H9 (cell line): Measurements from ENCODE around the gene FAM81A. TPM values are rescaled to one million over a fixed set of nuclear protein-coding genes. Genes with fewer than 3 reads are reported as not detected.

Experiments used
- DNase-seq: peaks from one replicate; pipeline ENCODE4 v3.0.0-alpha.2; 2017
- H2AFZ ChIP-seq: one replicate; pipeline ENCODE4 v1.6.1; 2013; ENCODE audit warnings: mild to moderate bottlenecking, low read length, control low read depth, moderate library complexity
- H2AK5ac ChIP-seq: 2 replicates; pipeline ENCODE4 v1.6.1; 2013; ENCODE audit warnings: low read length, control low read depth, mixed read lengths; ENCODE audit not compliant: insufficient read length
- H2BK120ac ChIP-seq: one replicate; pipeline ENCODE4 v1.6.1; 2013; ENCODE audit warnings: low read depth, mild to moderate bottlenecking, low read length, control low read depth, inconsistent platforms; ENCODE audit not compliant: poor library complexity, severe bottlenecking
- H2BK12ac ChIP-seq: 2 replicates; pipeline ENCODE4 v1.6.1; 2013; ENCODE audit warnings: low read length, control low read depth, mixed read lengths, low read depth; ENCODE audit not compliant: insufficient read length
- H2BK15ac ChIP-seq: 2 replicates; pipeline ENCODE4 v1.6.1; 2013; ENCODE audit warnings: low read depth, low read length, control low read depth
- H2BK20ac ChIP-seq: one replicate; pipeline ENCODE4 v1.6.1; 2013; ENCODE audit warnings: low read depth, mild to moderate bottlenecking, low read length, control low read depth, inconsistent platforms; ENCODE audit not compliant: poor library complexity, severe bottlenecking
- H2BK5ac ChIP-seq: 2 replicates; pipeline ENCODE4 v1.6.1; 2013; ENCODE audit warnings: low read length, control low read depth, mixed read lengths; ENCODE audit not compliant: insufficient read length
- H3K14ac ChIP-seq: 2 replicates; pipeline ENCODE4 v1.6.1; 2013; ENCODE audit warnings: low read length, control low read depth; ENCODE audit not compliant: insufficient read depth
- H3K18ac ChIP-seq: 2 replicates; pipeline ENCODE4 v1.6.1; 2013; ENCODE audit warnings: low read depth, mild to moderate bottlenecking, mixed read lengths, low read length, control low read depth; ENCODE audit not compliant: insufficient read length
- H3K23ac ChIP-seq: 2 replicates; pipeline ENCODE4 v1.6.1; 2013; ENCODE audit warnings: low read length, control low read depth, mixed read lengths, low read depth; ENCODE audit not compliant: insufficient read length
- H3K23me2 ChIP-seq: 2 replicates; pipeline ENCODE4 v1.6.1; 2013; ENCODE audit warnings: low read depth, mild to moderate bottlenecking, mixed read lengths, low read length, control low read depth; ENCODE audit not compliant: insufficient read length, poor library complexity, severe bottlenecking
- H3K27ac ChIP-seq: 2 replicates; pipeline ENCODE4 v1.5.1; 2013; ENCODE audit warnings: low read length, control low read depth, mixed read lengths, low read depth; ENCODE audit not compliant: insufficient read length
- H3K27me3 ChIP-seq: 2 replicates; pipeline ENCODE4 v1.6.1; 2013; ENCODE audit warnings: low read length, control low read depth, inconsistent platforms; ENCODE audit not compliant: insufficient read depth
- H3K4ac ChIP-seq: 2 replicates; pipeline ENCODE4 v1.6.1; 2013; ENCODE audit warnings: low read depth, mild to moderate bottlenecking, control low read depth, inconsistent platforms, low read length, moderate library complexity
- H3K4me1 ChIP-seq: 2 replicates; pipeline ENCODE4 v1.6.1; 2013; ENCODE audit warnings: low read length, control low read depth, inconsistent platforms; ENCODE audit not compliant: insufficient read depth
- H3K4me2 ChIP-seq: 2 replicates; pipeline ENCODE4 v1.6.1; 2013; ENCODE audit warnings: low read length, control low read depth, mixed read lengths; ENCODE audit not compliant: insufficient read length, insufficient read depth
- H3K56ac ChIP-seq: 2 replicates; pipeline ENCODE4 v1.6.1; 2013; ENCODE audit warnings: low read depth, mild to moderate bottlenecking, mixed read lengths, low read length, control low read depth; ENCODE audit not compliant: insufficient read length
- H3K79me1 ChIP-seq: 2 replicates; pipeline ENCODE4 v1.6.1; 2013; ENCODE audit warnings: low read depth, mild to moderate bottlenecking, moderate library complexity, low read length, control low read depth, inconsistent platforms; ENCODE audit not compliant: insufficient read depth, poor library complexity, severe bottlenecking
- H3K79me2 ChIP-seq: 2 replicates; pipeline ENCODE4 v1.6.1; 2013; ENCODE audit warnings: low read length, control low read depth, inconsistent platforms; ENCODE audit not compliant: insufficient read depth
- H3K9ac ChIP-seq: 2 replicates; pipeline ENCODE4 v1.6.1; 2013; ENCODE audit warnings: low read length, control low read depth, mixed read lengths; ENCODE audit not compliant: insufficient read length; ENCODE audit errors: extremely low read depth
- H3K9me3 ChIP-seq: one replicate; pipeline ENCODE4 v1.6.1; 2013; ENCODE audit warnings: low read depth, low read length, inconsistent platforms; ENCODE audit not compliant: control insufficient read depth
- H3T11ph ChIP-seq: one replicate; pipeline ENCODE4 v1.6.1; 2013; ENCODE audit warnings: mild to moderate bottlenecking, low read length, control low read depth, inconsistent platforms
- H4K20me1 ChIP-seq: one replicate; pipeline ENCODE4 v1.6.1; 2013; ENCODE audit not compliant: control insufficient read depth, insufficient read length, insufficient read depth
- H4K5ac ChIP-seq: 2 replicates; pipeline ENCODE4 v1.6.1; 2013; ENCODE audit warnings: low read depth, mild to moderate bottlenecking, mixed read lengths, low read length, control low read depth; ENCODE audit not compliant: insufficient read length
- H4K8ac ChIP-seq: replicated peaks from 2 replicates; pipeline ENCODE4 v1.6.1; 2013; ENCODE audit warnings: low read length, control low read depth, mixed read lengths, low read depth; ENCODE audit not compliant: insufficient read length
- H4K91ac ChIP-seq: 2 replicates; pipeline ENCODE4 v1.6.1; 2013; ENCODE audit warnings: low read depth, mild to moderate bottlenecking, moderate library complexity, mixed read lengths, low read length, control low read depth; ENCODE audit not compliant: insufficient read length
- H3K27ac Mint-ChIP-seq, 3 experiments: 2 replicates in 2 of 3; 3 replicates in 1 of 3; pipeline ENCODE4 v1.8.0; 2020 to 2021; ENCODE audit warnings: mixed read lengths in 3 of 3, mild to moderate bottlenecking in 1 of 3, moderate library complexity in 1 of 3
- H3K27me3 Mint-ChIP-seq: 2 replicates; pipeline ENCODE4 v1.8.0; 2021; ENCODE audit warnings: low read depth, mild to moderate bottlenecking, moderate library complexity, mixed read lengths
- H3K36me3 Mint-ChIP-seq, 3 experiments: 2 replicates in 2 of 3; 3 replicates in 1 of 3; pipeline ENCODE4 v1.8.0; 2020 to 2021; ENCODE audit warnings: low read depth in 3 of 3, mixed read lengths in 3 of 3; ENCODE audit not compliant: insufficient read depth in 1 of 3
- H3K4me1 Mint-ChIP-seq, 2 experiments: 2 replicates each; pipeline ENCODE4 v1.8.0; 2020; ENCODE audit warnings: mixed read lengths in 2 of 2
- H3K4me3 Mint-ChIP-seq, 2 experiments: 2 replicates in 1 of 2; 3 replicates in 1 of 2; pipeline ENCODE4 v1.8.0; 2020 to 2021; ENCODE audit warnings: mild to moderate bottlenecking in 2 of 2, mixed read lengths in 2 of 2, moderate library complexity in 1 of 2
- H3K9me3 Mint-ChIP-seq, 2 experiments: 2 replicates in 1 of 2; 3 replicates in 1 of 2; pipeline ENCODE4 v1.8.0; 2020; ENCODE audit warnings: mild to moderate bottlenecking in 2 of 2, mixed read lengths in 2 of 2, moderate library complexity in 1 of 2
- WGBS: extraction: QIAGEN DNeasy Blood & Tissue Kit; methylation state at CpG from one replicate; pipeline ENCODE4 v1.1.7; 2013; ENCODE audit warnings: missing lambda C conversion rate, low lambda C conversion rate, mixed read lengths; ENCODE audit not compliant: insufficient read length; ENCODE audit errors: extremely low coverage; 5-methylcytosine and 5-hydroxymethylcytosine counted together
- total RNA-seq: library from RNA; stranded (reverse); gene quantifications from 2 replicates; pipeline ENCODE4 v1.2.1, GENCODE V29; 2021
- TF ChIP-seq, protein P1 (sequence below): fragments of 200-600 bp; sonication (generic); conservative IDR thresholded peaks from 3 replicates; pipeline ENCODE4 v1.8.0; 2021; ENCODE audit warnings: antibody characterized with exemption, mild to moderate bottlenecking

Gene FAM81A
- total RNA-seq, 1 experiment from 2014 or later: 1.7 TPM

DNA sequence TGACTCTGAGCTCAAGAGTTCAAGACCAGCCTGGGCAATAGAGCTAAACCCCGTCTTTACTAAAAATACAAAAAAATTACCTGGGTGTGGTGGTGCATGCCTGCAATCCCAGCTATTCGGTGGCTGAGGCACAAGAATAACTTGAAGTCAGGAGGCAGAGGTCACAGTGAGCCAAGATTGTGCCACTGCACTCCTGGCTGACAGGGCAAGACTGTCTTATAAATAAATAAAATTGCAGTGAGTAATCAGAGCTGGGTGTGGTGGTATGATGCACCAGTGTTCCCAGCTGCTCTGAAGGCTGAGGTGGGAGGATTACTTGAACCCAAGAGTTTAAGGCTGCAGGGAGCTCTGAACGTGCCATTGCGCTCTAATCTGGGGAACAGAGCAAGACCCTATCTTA, 117.7 kb downstream of the FAM81A start:
- Histone ChIP-seq H2BK120ac (no peak overlapping the region), H2BK15ac (no peak overlapping the region), H3K18ac (no peak overlapping the region), H4K20me1 (no peaks in the 10 kb centered on the region), H3K27ac (no peak overlapping the region), H3K9me3 (no peaks in the 10 kb centered on the region), H3K79me2 (no peaks in the 10 kb centered on the region), H3K56ac (no peak overlapping the region), H2BK12ac (no peak overlapping the region), H4K91ac (no peak overlapping the region), H3K27me3 (no peaks in the 10 kb centered on the region), H3K9ac (no peak overlapping the region), H3T11ph (no peak overlapping the region), H3K4ac (no peak overlapping the region), H3K4me2 (no peak overlapping the region), H2BK5ac (no peak overlapping the region), H3K79me1 (no peaks in the 10 kb centered on the region), H2BK20ac (no peak overlapping the region), H2AFZ (no peak overlapping the region), H4K5ac (no peak overlapping the region), H3K23ac (no peak overlapping the region), H4K8ac (no peak overlapping the region), H2AK5ac (no peak overlapping the region), H3K4me1 (peaks cover 3% of the 10 kb centered on the region; the same call in 1 of the 2 replicates), H3K14ac (no peak overlapping the region), H3K23me2 (no peaks in the 10 kb centered on the region)
- Mint-ChIP-seq H3K4me3 (no peak overlapping the region), H3K27me3 (peaks cover 63% of the 10 kb centered on the region), H3K4me1 (peaks cover 2% of the 10 kb centered on the region in 2 experiments; a peak in 3 of 4 replicates), H3K36me3 (no peaks in the 10 kb centered on the region), H3K27ac (no peak overlapping the region), H3K9me3 (no peaks in the 10 kb centered on the region; a peak in 2 of 5 replicates)
- DNase-seq: no peak
- WGBS: no CpG with 5 or more reads among the region's 4 CpGs
- TF ChIP-seq, protein P1, sequence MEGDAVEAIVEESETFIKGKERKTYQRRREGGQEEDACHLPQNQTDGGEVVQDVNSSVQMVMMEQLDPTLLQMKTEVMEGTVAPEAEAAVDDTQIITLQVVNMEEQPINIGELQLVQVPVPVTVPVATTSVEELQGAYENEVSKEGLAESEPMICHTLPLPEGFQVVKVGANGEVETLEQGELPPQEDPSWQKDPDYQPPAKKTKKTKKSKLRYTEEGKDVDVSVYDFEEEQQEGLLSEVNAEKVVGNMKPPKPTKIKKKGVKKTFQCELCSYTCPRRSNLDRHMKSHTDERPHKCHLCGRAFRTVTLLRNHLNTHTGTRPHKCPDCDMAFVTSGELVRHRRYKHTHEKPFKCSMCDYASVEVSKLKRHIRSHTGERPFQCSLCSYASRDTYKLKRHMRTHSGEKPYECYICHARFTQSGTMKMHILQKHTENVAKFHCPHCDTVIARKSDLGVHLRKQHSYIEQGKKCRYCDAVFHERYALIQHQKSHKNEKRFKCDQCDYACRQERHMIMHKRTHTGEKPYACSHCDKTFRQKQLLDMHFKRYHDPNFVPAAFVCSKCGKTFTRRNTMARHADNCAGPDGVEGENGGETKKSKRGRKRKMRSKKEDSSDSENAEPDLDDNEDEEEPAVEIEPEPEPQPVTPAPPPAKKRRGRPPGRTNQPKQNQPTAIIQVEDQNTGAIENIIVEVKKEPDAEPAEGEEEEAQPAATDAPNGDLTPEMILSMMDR: no peak
